AG08396 (cell line): ENCODE measurements around the gene AGK.

Experiments used
- DNase-seq: peaks from one replicate; pipeline ENCODE4 v3.0.0; 2012; ENCODE audit warnings: low spot score, mixed read lengths

AGK gene

DNA sequence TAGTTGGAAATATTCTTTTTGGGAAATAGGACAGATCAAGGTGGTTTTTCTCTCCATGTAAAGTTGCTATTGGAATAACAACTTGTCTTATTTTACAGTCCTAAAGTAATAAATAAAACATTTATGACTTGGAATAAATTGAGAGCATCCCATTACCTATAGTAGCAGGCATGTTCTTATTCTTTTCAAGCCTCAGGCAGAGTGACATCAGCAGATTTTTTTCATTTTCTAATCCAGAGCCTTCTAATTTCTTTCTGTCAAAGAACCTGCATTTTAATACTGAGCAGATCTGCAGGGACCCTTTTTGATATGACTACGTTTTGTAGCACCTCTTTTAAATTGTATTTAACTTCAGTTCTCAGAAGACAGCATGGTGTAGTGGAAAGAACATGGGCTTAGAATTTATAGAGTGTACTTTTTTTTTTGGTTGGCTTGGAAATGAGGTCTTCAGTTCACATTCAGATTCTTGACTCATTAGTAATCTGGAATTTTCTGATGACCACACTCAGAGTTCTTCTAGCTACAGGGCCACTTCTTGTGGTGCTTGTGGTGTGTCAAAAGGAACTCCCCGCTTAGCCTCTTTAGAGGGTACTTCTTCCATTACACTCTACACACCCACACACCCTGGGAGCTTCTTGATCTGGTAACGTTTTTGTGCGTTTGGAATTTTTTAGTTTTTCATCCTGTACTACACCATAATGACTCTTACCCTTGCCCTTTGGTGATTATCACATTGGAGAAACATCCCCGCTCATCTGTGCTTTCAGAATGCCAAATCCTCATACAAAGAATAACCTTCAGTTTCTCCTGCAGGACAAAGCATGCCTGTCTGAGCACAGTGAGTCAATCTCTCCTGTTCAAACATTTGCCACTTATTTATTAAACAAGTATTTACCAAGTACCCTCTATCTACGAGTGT lies 34.6 kb downstream of the AGK start:
- DNase-seq: peak; percentile 69

- DNase-seq: no peak
These were observed 35.7 kb downstream of the AGK start for GRCh38 chr7:141586878-141587277.

DNA sequence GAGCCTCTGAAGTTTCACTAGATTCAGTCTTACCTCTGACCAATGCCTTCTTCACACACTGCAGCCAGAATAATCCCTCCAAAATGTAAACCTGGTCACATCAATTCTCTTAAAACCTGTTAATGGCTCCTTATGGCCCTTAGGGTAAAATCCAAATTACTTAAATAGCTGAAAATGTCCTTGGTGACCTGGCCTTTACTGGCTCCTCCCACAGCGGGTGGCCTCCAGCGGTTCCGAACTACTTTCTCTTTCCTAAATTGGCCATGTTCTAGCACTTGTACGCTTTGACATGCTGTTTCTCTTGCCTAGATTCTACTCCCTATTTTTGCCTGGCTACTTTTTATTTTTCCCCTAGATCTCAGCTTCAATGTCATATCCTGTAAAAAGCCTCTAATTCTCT lies 36.1 kb downstream of the AGK start:
- DNase-seq: no peak

- no peak for DNase-seq
These were observed 37.7 kb downstream of the AGK start for GRCh38 chr7:141588912-141589311.

DNA sequence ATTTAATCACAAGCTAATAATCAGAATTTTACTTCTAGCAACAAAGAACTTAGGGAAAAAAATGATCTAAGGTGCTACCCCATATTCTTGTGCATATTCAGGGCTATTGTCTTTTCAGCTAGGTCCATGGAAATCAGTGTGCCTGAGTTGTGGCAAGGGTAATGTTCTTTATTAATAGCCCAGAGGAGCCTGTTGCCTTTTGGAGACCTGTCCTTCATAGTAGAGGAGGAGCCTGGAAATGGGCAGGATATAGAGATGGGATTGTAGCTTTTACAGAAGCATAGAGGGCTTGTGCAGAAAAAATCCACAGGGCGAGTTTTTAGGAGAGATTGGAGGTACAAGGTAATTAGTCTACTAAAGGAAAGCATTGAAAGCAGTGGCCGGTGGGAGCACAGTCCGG lies 38.9 kb downstream of the AGK start:
- no peak for DNase-seq

DNA sequence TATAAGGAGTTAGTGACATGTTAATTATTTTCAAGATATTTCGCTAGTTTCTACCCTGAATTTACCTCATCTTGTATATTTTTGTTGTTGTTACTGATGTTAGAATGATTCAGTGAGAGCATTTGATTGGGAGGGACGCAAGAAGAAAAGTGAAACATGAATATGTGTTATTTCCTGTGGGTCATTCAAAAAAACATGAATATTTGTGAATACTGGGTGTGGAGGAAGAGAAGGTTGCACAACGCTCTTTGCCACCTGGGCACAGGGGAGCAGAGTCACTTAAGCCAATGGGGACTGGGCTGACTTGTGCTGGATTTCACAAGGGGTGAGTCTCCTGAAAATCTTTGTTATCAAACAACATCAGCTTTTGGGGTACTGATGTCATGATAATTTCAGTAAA lies 39.5 kb downstream of the AGK start:
- DNase-seq: no peak

DNA sequence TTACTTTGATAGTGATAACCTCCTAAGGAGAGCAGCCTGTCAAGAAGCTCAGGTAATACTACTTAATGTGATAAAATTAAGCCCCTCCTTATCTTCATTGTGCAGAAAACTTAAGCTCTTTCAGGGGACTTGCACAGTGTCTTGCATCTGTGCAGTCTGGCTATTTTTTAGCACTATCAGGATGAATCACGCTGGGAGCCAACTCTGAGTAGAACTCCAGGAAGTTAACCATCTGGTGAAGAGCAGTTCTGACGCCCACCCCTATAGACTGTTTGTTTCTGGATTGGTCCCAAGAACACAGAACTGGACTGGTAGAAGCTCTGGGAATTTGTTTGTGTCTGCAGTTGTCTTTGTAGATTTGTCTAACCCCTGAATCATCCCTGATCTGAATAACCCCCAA lies 41.9 kb downstream of the AGK start:
- DNase-seq: peak; percentile 26

DNA sequence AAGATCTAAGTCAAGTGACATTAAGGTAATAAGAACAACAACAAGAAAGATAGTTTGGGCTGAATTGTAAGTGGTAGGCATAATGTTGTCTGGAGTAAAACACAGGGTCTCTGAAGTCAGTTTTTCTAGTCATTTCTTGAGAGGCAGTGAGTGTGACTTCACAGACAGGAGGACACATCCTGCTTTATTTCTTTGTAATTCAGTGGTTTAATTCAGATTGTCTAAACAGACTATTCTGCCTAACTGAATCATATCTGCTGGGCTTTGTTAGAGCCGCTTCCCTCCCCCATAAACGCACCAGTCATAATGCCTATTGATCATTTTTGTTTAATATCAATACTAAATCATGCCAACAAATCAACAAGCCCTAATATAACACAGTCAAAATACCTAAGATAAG lies 46.8 kb downstream of the AGK start:
- DNase-seq: no peak

DNA sequence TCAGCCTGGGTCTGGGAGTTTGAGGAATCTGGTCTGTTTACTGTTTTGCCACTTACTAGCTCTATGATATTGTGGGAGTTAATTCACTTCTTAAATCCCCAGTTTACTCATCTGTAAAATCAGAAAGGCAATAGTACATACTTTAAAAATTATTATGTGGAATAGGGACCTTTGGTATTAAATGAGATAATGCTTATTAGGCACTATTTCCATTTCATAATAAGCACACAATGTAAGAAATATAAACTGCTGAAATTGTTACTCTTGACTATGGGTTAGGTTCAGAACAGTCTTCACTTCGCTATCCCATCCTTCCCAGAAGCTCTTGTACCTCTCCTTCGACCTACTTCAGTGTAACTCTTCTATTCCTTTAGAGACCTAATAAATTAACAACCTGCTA lies 47.2 kb downstream of the AGK start:
- DNase-seq: no peak

DNA sequence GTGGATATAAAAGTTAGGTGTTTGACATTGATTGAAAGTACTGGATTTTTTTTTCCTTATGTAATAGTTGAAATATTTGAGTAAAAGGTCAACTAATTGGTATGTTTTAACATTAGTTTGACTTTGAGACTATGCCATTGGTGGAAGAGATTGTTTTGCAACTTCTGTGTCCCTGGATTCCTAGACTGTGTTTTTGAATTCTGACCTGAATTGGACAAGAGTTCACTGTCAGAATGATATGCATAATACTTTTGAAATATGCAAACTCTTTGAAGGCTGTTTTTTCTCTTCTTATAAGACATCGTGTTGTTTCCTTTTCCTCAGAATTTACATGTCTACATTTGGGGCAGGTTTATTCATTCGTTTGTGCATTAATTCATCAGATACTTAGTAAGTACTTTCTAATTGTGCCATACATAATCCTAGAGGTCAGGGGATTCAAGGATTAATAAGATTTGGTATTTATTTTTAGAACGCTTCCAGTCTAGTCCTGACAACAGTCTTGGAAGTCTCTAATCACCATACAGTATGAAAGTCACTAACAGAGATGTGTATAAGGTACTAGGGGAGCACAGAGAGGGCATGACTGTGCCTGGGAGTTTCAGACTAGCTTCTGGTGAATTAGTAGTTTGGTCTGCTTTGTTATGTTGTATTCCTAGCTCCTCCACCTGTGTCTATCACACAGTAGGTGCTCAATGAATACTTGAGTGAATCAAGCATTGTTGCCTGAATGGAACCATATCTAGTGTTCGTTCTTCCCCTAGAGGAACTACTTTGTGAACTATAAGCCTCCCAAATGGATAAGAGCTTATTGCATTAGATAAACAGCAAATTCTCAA lies 49.2 kb downstream of the AGK start:
- DNase-seq: no peak

- DNase-seq: no peak
These were observed 58.4 kb downstream of the AGK start for GRCh38 chr7:141609576-141609975.

- DNase-seq: no peak
These were observed 59.5 kb downstream of the AGK start for GRCh38 chr7:141610671-141611070.

DNA sequence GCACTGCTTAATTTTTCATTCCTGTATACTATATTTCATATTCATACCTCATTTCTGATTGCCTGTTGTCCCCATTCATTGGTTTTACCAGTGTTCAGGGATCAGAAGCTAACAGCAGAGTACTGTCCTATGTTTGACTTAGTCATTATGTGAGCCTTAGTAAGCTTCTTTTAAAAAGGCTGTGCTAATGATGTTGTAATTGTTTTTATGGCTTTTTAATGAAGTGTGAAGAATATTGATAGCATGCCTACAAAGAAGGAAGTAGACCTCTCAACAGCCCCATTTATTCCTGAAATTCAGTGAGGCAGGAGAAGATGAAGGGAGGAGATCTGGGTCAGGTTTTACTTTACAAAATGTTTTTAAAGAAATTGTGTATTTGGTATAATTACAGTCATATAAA lies 61.7 kb downstream of the AGK start:
- DNase-seq: no peak

GRCh38 chr7:141617280-141617679 lies 66.1 kb downstream of the AGK start:
- no peak for DNase-seq

DNA sequence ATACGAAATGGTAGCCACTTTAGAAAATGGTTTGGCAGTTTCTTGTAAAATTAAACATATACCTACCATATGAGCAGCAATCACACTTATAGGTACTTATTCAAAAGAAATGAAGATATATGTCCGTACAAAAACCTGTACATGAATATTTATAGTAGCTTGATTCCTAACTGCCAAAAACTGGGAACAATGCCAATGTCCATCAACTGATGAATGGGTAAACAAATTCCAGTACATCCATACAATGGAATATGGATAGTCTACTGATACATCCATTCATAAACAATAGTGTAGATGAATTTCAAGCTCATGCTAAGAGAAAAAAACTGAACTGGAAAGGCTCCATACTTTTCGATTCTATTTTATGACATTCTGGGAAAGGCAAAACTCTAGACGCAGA lies 68.5 kb downstream of the AGK start:
- DNase-seq: no peak

- DNase-seq: no peak
These were observed 73.6 kb downstream of the AGK start for GRCh38 chr7:141624763-141625162.

GRCh38 chr7:141630621-141631020 lies 79.4 kb downstream of the AGK start:
- DNase-seq: no peak

- no peak for DNase-seq
These were observed 80.3 kb downstream of the AGK start for GRCh38 chr7:141631525-141631924.

GRCh38 chr7:141634065-141634464 lies 82.9 kb downstream of the AGK start:
- no peak for DNase-seq

DNA sequence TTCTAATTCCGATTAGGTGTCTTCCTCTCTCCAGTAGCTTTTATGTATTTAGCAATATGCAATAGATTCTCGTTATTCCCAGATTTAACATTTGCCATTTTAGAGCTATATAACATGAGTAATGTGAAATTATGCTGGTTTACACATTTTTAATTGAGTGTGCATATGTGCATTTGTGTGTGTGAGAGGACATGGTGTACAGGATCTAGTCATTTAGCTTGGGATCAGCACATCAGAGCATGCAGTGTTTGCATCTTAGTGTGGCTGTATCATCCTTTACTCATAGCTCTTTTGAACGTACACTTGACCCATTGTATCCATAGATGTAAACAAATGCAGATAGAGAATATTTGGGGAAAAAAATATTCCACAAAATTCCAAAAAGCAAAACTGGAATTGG lies 84.8 kb downstream of the AGK start:
- DNase-seq: no peak

- no peak for DNase-seq
These were observed 89.1 kb downstream of the AGK start for GRCh38 chr7:141640239-141640840.

DNA sequence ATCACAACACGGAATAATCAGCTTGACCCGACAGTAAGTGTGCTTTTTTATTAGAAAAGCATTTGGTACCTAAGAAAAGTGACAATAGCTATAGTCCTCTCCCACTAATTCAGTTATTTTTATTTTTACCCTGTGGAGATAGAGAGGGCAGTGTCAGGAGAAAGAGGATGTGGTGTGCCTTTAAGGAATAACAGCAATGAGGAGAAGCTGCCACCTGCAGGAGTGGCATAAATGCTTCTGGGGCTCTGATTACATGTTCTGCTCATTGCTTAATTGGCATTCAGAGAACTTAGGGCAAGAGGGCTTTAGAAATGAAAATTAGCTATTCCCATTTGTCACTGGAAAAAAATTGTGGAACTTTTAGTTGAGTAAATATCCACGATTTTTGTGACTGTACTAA lies 90.7 kb downstream of the AGK start:
- DNase-seq: no peak

GRCh38 chr7:141645188-141645587 lies 94.0 kb downstream of the AGK start:
- DNase-seq: no peak
